H1 (cell line): ENCODE measurements around the gene SRPK3. TPM values are rescaled to one million over a fixed set of nuclear protein-coding genes. Genes with fewer than 3 reads are reported as not detected.

Experiments
- JUN ChIP-seq: IDR thresholded peaks from 2 replicates; pipeline ENCODE4 v1.6.1; 2011; ENCODE audit warnings: low read depth, mild to moderate bottlenecking, improper control_type of control experiment, low read length
- polyA plus RNA-seq, 7 experiments: library from polyadenylated mRNA; depleted of rRNA in 3 of 7; stranded (reverse) in 5 of 7; unstranded in 2 of 7; fragments of >200 nt in 5 of 7; fragments of 200-250 nt in 2 of 7; gene quantifications; 1 replicate in 5 of 7; 2 replicates in 1 of 7; 4 replicates in 1 of 7; pipeline versions ENCODE4 v1.2.1 to v1.2.3, GENCODE V29; 2011 to 2013; ENCODE audit warnings: missing spikeins in 2 of 7, mixed read lengths in 2 of 7
- total RNA-seq: library from RNA; stranded (reverse); fragmentation: NEBNext Ultra II Directional; extraction: Animal tissue kit (Norgen Biotek cat#: 25700); gene quantifications from 2 replicates; pipeline ENCODE4 v1.2.1, GENCODE V29; 2021

The SRPK3 gene
- total and polyA plus RNA-seq, 2 of the 8 experiments (the other 6 are each of a cell fraction or from before 2014, with no cell fraction given): not detected

DNA sequence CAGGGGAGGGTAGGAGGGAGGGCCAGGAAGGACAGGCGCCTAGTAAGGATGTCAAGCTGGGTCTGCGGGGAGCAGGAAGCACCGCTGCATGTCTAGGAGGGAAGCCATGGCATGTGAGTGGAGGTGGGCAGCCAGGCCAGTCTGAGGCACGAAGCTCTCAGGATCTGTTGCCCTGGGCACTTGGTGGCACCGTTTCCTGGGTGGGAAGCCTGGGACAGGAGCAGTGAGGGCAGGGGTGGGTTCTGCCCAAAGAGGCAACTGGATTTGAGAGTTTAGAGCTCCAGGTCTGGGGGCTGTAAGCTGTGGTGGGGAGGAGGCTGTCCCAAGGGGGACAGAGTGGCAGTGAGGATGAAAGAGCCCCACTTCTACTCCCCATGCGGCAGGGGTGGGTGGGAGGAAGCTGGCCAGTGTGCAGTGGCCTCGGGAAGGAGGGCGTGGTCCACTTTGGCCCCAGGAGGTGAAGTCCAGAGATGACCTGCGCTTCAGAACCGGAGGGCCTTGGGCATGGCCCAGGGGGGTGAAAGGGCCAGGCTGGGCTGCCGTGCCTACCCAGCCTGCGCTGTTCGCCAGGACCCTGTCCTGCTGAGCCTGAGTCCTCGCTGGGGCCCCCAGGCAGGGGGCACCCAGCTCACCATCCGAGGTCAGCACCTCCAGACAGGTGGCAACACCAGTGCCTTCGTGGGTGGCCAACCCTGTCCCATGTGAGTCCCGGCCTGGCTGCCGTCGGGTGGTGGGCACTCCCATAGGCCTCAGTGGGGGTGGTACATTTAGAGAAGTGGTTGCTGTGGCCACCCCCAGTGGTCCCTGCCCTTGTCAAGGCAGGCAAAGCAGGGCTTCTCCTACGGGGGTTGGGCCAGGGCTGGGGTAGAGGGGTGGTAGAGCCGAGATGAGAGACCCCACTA lies 8.3 kb upstream of the SRPK3 start (continued):
- no peak for TF ChIP-seq JUN
- TF ChIP-seq, all 59 proteins: peak for 0
